Stimulated activated CD4-positive, alpha-beta T cell treated with anti-CD3 and anti-CD28 coated beads, Interleukin-4, amount 100 ng/mL, for 48 hours (primary cell): Measurements from ENCODE around the gene TGFB1I1.
"Not testable (repeated sequence)": the region's sequence is repeated elsewhere in the genome, so short reads cannot be mapped to it uniquely, and the experiment has no call there.

Source experiments
- DNase-seq, 2 donors: peaks; one replicate each; pipeline ENCODE4 v3.0.0-alpha.2; 2020; ENCODE audit warnings: low read depth in 2 of 2

The TGFB1I1 gene

GRCh38 chr16:31487720-31488467, 15.9 kb downstream of the TGFB1I1 start:
- peak; percentile 38 to 58 for DNase-seq

- DNase-seq: no peak
Measured at GRCh38 chr16:31488468-31489297, 16.7 kb downstream of the TGFB1I1 start.

GRCh38 chr16:31489298-31489564, 17.3 kb downstream of the TGFB1I1 start:
- no peak for DNase-seq

GRCh38 chr16:31489616-31490584, 17.9 kb downstream of the TGFB1I1 start:
- DNase-seq: no peak

GRCh38 chr16:31491778-31492418, 19.9 kb downstream of the TGFB1I1 start:
- no peak for DNase-seq

- DNase-seq: no peak
Measured at GRCh38 chr16:31493506-31494125, 21.7 kb downstream of the TGFB1I1 start.

- no peak for DNase-seq
Measured at GRCh38 chr16:31496670-31497069, 24.7 kb downstream of the TGFB1I1 start.

- no peak for DNase-seq
Measured at GRCh38 chr16:31498493-31498892, 26.5 kb downstream of the TGFB1I1 start.

GRCh38 chr16:31499928-31500327, 28.0 kb downstream of the TGFB1I1 start:
- DNase-seq: no peak

GRCh38 chr16:31501226-31501965, 29.4 kb downstream of the TGFB1I1 start:
- DNase-seq: no peak

GRCh38 chr16:31501966-31502348, 30.0 kb downstream of the TGFB1I1 start:
- DNase-seq: no peak

- DNase-seq: no peak
Measured at GRCh38 chr16:31502981-31503380, 31.0 kb downstream of the TGFB1I1 start.

- DNase-seq: not testable (repeated sequence)
Measured at GRCh38 chr16:31503555-31503954, 31.6 kb downstream of the TGFB1I1 start.

- DNase-seq: no peak
Measured at GRCh38 chr16:31504159-31504558, 32.2 kb downstream of the TGFB1I1 start.

- no peak for DNase-seq
Measured at GRCh38 chr16:31505483-31505882, 33.5 kb downstream of the TGFB1I1 start.

- no peak for DNase-seq
Measured at GRCh38 chr16:31507617-31507928, 35.6 kb downstream of the TGFB1I1 start.

- DNase-seq: peak; percentile 76 to 84
Measured at GRCh38 chr16:31507929-31508705, 36.2 kb downstream of the TGFB1I1 start, which contains the start of gene RUSF1. Gene RUSF1, minus strand, starts transcription at chr16:31508391. Its CDS starts 18 bp downstream, at chr16:31508373.

- DNase-seq: no peak
Measured at GRCh38 chr16:31508706-31509195, 36.8 kb downstream of the TGFB1I1 start.

- DNase-seq: no peak
Measured at GRCh38 chr16:31513126-31513525, 41.2 kb downstream of the TGFB1I1 start.

- no peak for DNase-seq
Measured at GRCh38 chr16:31513884-31514283, 41.9 kb downstream of the TGFB1I1 start.
